H9 (cell line): Measurements from ENCODE around the gene CYP2S1. TPM values are rescaled to one million over a fixed set of nuclear protein-coding genes. Genes with fewer than 3 reads are reported as not detected.
"Not testable (repeated sequence)": the region's sequence is repeated elsewhere in the genome, so short reads cannot be mapped to it uniquely, and the experiment has no call there.

Source experiments
- DNase-seq: peaks from one replicate; pipeline ENCODE4 v3.0.0-alpha.2; 2017
- H2AFZ ChIP-seq: one replicate; pipeline ENCODE4 v1.6.1; 2013; ENCODE audit warnings: mild to moderate bottlenecking, low read length, control low read depth, moderate library complexity
- H2AK5ac ChIP-seq: 2 replicates; pipeline ENCODE4 v1.6.1; 2013; ENCODE audit warnings: low read length, control low read depth, mixed read lengths; ENCODE audit not compliant: insufficient read length
- H2BK120ac ChIP-seq: one replicate; pipeline ENCODE4 v1.6.1; 2013; ENCODE audit warnings: low read depth, mild to moderate bottlenecking, low read length, control low read depth, inconsistent platforms; ENCODE audit not compliant: poor library complexity, severe bottlenecking
- H2BK12ac ChIP-seq: 2 replicates; pipeline ENCODE4 v1.6.1; 2013; ENCODE audit warnings: low read length, control low read depth, mixed read lengths, low read depth; ENCODE audit not compliant: insufficient read length
- H2BK15ac ChIP-seq: 2 replicates; pipeline ENCODE4 v1.6.1; 2013; ENCODE audit warnings: low read depth, low read length, control low read depth
- H2BK20ac ChIP-seq: one replicate; pipeline ENCODE4 v1.6.1; 2013; ENCODE audit warnings: low read depth, mild to moderate bottlenecking, low read length, control low read depth, inconsistent platforms; ENCODE audit not compliant: poor library complexity, severe bottlenecking
- H2BK5ac ChIP-seq: 2 replicates; pipeline ENCODE4 v1.6.1; 2013; ENCODE audit warnings: low read length, control low read depth, mixed read lengths; ENCODE audit not compliant: insufficient read length
- H3K14ac ChIP-seq: 2 replicates; pipeline ENCODE4 v1.6.1; 2013; ENCODE audit warnings: low read length, control low read depth; ENCODE audit not compliant: insufficient read depth
- H3K18ac ChIP-seq: 2 replicates; pipeline ENCODE4 v1.6.1; 2013; ENCODE audit warnings: low read depth, mild to moderate bottlenecking, mixed read lengths, low read length, control low read depth; ENCODE audit not compliant: insufficient read length
- H3K23ac ChIP-seq: 2 replicates; pipeline ENCODE4 v1.6.1; 2013; ENCODE audit warnings: low read length, control low read depth, mixed read lengths, low read depth; ENCODE audit not compliant: insufficient read length
- H3K23me2 ChIP-seq: 2 replicates; pipeline ENCODE4 v1.6.1; 2013; ENCODE audit warnings: low read depth, mild to moderate bottlenecking, mixed read lengths, low read length, control low read depth; ENCODE audit not compliant: insufficient read length, poor library complexity, severe bottlenecking
- H3K27ac ChIP-seq: 2 replicates; pipeline ENCODE4 v1.5.1; 2013; ENCODE audit warnings: low read length, control low read depth, mixed read lengths, low read depth; ENCODE audit not compliant: insufficient read length
- H3K27me3 ChIP-seq: 2 replicates; pipeline ENCODE4 v1.6.1; 2013; ENCODE audit warnings: low read length, control low read depth, inconsistent platforms; ENCODE audit not compliant: insufficient read depth
- H3K4ac ChIP-seq: 2 replicates; pipeline ENCODE4 v1.6.1; 2013; ENCODE audit warnings: low read depth, mild to moderate bottlenecking, control low read depth, inconsistent platforms, low read length, moderate library complexity
- H3K4me1 ChIP-seq: 2 replicates; pipeline ENCODE4 v1.6.1; 2013; ENCODE audit warnings: low read length, control low read depth, inconsistent platforms; ENCODE audit not compliant: insufficient read depth
- H3K4me2 ChIP-seq: 2 replicates; pipeline ENCODE4 v1.6.1; 2013; ENCODE audit warnings: low read length, control low read depth, mixed read lengths; ENCODE audit not compliant: insufficient read length, insufficient read depth
- H3K56ac ChIP-seq: 2 replicates; pipeline ENCODE4 v1.6.1; 2013; ENCODE audit warnings: low read depth, mild to moderate bottlenecking, mixed read lengths, low read length, control low read depth; ENCODE audit not compliant: insufficient read length
- H3K79me1 ChIP-seq: 2 replicates; pipeline ENCODE4 v1.6.1; 2013; ENCODE audit warnings: low read depth, mild to moderate bottlenecking, moderate library complexity, low read length, control low read depth, inconsistent platforms; ENCODE audit not compliant: insufficient read depth, poor library complexity, severe bottlenecking
- H3K79me2 ChIP-seq: 2 replicates; pipeline ENCODE4 v1.6.1; 2013; ENCODE audit warnings: low read length, control low read depth, inconsistent platforms; ENCODE audit not compliant: insufficient read depth
- H3K9ac ChIP-seq: 2 replicates; pipeline ENCODE4 v1.6.1; 2013; ENCODE audit warnings: low read length, control low read depth, mixed read lengths; ENCODE audit not compliant: insufficient read length; ENCODE audit errors: extremely low read depth
- H3K9me3 ChIP-seq: one replicate; pipeline ENCODE4 v1.6.1; 2013; ENCODE audit warnings: low read depth, low read length, inconsistent platforms; ENCODE audit not compliant: control insufficient read depth
- H3T11ph ChIP-seq: one replicate; pipeline ENCODE4 v1.6.1; 2013; ENCODE audit warnings: mild to moderate bottlenecking, low read length, control low read depth, inconsistent platforms
- H4K20me1 ChIP-seq: one replicate; pipeline ENCODE4 v1.6.1; 2013; ENCODE audit not compliant: control insufficient read depth, insufficient read length, insufficient read depth
- H4K5ac ChIP-seq: 2 replicates; pipeline ENCODE4 v1.6.1; 2013; ENCODE audit warnings: low read depth, mild to moderate bottlenecking, mixed read lengths, low read length, control low read depth; ENCODE audit not compliant: insufficient read length
- H4K8ac ChIP-seq: replicated peaks from 2 replicates; pipeline ENCODE4 v1.6.1; 2013; ENCODE audit warnings: low read length, control low read depth, mixed read lengths, low read depth; ENCODE audit not compliant: insufficient read length
- H4K91ac ChIP-seq: 2 replicates; pipeline ENCODE4 v1.6.1; 2013; ENCODE audit warnings: low read depth, mild to moderate bottlenecking, moderate library complexity, mixed read lengths, low read length, control low read depth; ENCODE audit not compliant: insufficient read length
- H3K27ac Mint-ChIP-seq, 3 experiments: 2 replicates in 2 of 3; 3 replicates in 1 of 3; pipeline ENCODE4 v1.8.0; 2020 to 2021; ENCODE audit warnings: mixed read lengths in 3 of 3, mild to moderate bottlenecking in 1 of 3, moderate library complexity in 1 of 3
- H3K27me3 Mint-ChIP-seq: 2 replicates; pipeline ENCODE4 v1.8.0; 2021; ENCODE audit warnings: low read depth, mild to moderate bottlenecking, moderate library complexity, mixed read lengths
- H3K36me3 Mint-ChIP-seq, 3 experiments: 2 replicates in 2 of 3; 3 replicates in 1 of 3; pipeline ENCODE4 v1.8.0; 2020 to 2021; ENCODE audit warnings: low read depth in 3 of 3, mixed read lengths in 3 of 3; ENCODE audit not compliant: insufficient read depth in 1 of 3
- H3K4me1 Mint-ChIP-seq, 2 experiments: 2 replicates each; pipeline ENCODE4 v1.8.0; 2020; ENCODE audit warnings: mixed read lengths in 2 of 2
- H3K4me3 Mint-ChIP-seq, 2 experiments: 2 replicates in 1 of 2; 3 replicates in 1 of 2; pipeline ENCODE4 v1.8.0; 2020 to 2021; ENCODE audit warnings: mild to moderate bottlenecking in 2 of 2, mixed read lengths in 2 of 2, moderate library complexity in 1 of 2
- H3K9me3 Mint-ChIP-seq, 2 experiments: 2 replicates in 1 of 2; 3 replicates in 1 of 2; pipeline ENCODE4 v1.8.0; 2020; ENCODE audit warnings: mild to moderate bottlenecking in 2 of 2, mixed read lengths in 2 of 2, moderate library complexity in 1 of 2
- WGBS: extraction: QIAGEN DNeasy Blood & Tissue Kit; methylation state at CpG from one replicate; pipeline ENCODE4 v1.1.7; 2013; ENCODE audit warnings: missing lambda C conversion rate, low lambda C conversion rate, mixed read lengths; ENCODE audit not compliant: insufficient read length; ENCODE audit errors: extremely low coverage; 5-methylcytosine and 5-hydroxymethylcytosine counted together
- total RNA-seq: library from RNA; stranded (reverse); gene quantifications from 2 replicates; pipeline ENCODE4 v1.2.1, GENCODE V29; 2021
- TF ChIP-seq, protein P1 (sequence below): fragments of 200-600 bp; sonication (generic); conservative IDR thresholded peaks from 3 replicates; pipeline ENCODE4 v1.8.0; 2021; ENCODE audit warnings: antibody characterized with exemption, mild to moderate bottlenecking

The CYP2S1 gene
- total RNA-seq, 1 experiment from 2014 or later = 159 TPM

DNA sequence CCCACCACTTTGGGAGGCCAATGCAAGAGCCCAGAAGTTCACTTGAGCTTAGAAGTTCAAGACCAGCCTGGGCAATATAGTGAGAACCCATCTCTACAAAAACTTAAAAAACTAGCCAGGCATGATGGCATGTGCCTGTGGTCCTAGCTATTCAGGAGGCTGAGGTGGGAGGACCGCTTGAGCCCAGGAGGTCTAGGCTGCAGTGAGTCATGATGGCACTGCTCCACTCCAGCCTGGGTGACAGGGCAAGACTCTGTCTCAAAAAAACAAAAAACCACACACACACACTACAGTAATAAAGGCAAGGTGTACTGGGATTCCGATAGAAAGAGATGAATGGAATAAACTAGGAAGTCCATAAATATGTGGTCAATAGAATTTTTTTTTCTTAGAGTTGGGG, 43.2 kb upstream of the CYP2S1 start:
- Mint-ChIP-seq H3K4me1 (no peaks in the 10 kb centered on the region; a peak in 1 of 4 replicates), H3K4me3 (no peak overlapping the region), H3K27me3 (no peaks in the 10 kb centered on the region), H3K27ac (no peak overlapping the region), H3K9me3 (peaks cover 0 to 6% of the 10 kb centered on the region in 2 experiments; a peak in 2 of 5 replicates), H3K36me3 (peaks cover 0 to 4% (median 0%) of the 10 kb centered on the region in 3 experiments; a peak in 1 of 7 replicates)
- H3K4ac ChIP-seq = no peak overlapping the region
- H3K27ac ChIP-seq = no peak overlapping the region
- H2AK5ac ChIP-seq = no peak overlapping the region
- no peak overlapping the region for H2BK20ac ChIP-seq
- H3K56ac ChIP-seq = no peak overlapping the region
- WGBS = no CpG with 5 or more reads among the region's 2 CpGs
- no peak overlapping the region for H4K5ac ChIP-seq
- no peaks in the 10 kb centered on the region for H3K79me2 ChIP-seq
- H3K79me1 ChIP-seq = no peaks in the 10 kb centered on the region
- no peak overlapping the region for H3K4me2 ChIP-seq
- H4K91ac ChIP-seq = no peak overlapping the region
- H2AFZ ChIP-seq = no peak overlapping the region
- no peaks in the 10 kb centered on the region for H4K20me1 ChIP-seq
- H2BK12ac ChIP-seq = no peak overlapping the region
- H3K23ac ChIP-seq = no peak overlapping the region
- no peak overlapping the region for H3K9ac ChIP-seq
- no peak overlapping the region for H2BK15ac ChIP-seq
- DNase-seq = no peak
- no peak overlapping the region for H4K8ac ChIP-seq
- H2BK120ac ChIP-seq = no peak overlapping the region
- H3K14ac ChIP-seq = no peak overlapping the region
- no peaks in the 10 kb centered on the region for H3K4me1 ChIP-seq
- H3K18ac ChIP-seq = no peak overlapping the region
- H2BK5ac ChIP-seq = no peak overlapping the region
- no peaks in the 10 kb centered on the region for H3K27me3 ChIP-seq
- no peak overlapping the region for H3T11ph ChIP-seq
- no peaks in the 10 kb centered on the region for H3K9me3 ChIP-seq
- H3K23me2 ChIP-seq = no peaks in the 10 kb centered on the region
- TF ChIP-seq, protein P1, sequence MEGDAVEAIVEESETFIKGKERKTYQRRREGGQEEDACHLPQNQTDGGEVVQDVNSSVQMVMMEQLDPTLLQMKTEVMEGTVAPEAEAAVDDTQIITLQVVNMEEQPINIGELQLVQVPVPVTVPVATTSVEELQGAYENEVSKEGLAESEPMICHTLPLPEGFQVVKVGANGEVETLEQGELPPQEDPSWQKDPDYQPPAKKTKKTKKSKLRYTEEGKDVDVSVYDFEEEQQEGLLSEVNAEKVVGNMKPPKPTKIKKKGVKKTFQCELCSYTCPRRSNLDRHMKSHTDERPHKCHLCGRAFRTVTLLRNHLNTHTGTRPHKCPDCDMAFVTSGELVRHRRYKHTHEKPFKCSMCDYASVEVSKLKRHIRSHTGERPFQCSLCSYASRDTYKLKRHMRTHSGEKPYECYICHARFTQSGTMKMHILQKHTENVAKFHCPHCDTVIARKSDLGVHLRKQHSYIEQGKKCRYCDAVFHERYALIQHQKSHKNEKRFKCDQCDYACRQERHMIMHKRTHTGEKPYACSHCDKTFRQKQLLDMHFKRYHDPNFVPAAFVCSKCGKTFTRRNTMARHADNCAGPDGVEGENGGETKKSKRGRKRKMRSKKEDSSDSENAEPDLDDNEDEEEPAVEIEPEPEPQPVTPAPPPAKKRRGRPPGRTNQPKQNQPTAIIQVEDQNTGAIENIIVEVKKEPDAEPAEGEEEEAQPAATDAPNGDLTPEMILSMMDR = no peak

DNA sequence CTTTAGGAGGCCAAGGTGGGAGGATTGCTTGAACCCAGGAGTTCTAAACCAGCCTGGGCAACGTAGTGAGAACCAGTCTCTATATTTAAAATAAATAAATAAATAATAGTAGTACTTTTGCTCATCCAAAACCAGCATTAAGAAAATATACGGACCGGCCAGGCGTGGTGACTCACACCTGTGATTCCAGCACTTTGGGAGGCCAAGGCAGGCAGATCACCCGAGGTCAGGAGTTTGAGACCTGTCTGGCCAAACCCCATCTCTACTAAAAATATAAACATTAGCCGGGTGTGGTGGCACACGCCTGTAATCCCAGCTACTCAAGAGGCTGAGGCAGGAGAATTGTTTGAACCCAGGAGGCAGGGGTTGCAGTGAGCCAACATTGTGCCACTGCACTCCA, 42.0 kb upstream of the CYP2S1 start:
- H3K4ac ChIP-seq, H3T11ph ChIP-seq, H2BK20ac ChIP-seq, H3K4me1 ChIP-seq, H3K27me3 Mint-ChIP-seq, H3K79me2 ChIP-seq, H4K20me1 ChIP-seq, H4K8ac ChIP-seq, H3K79me1 ChIP-seq, H3K4me2 ChIP-seq, H2BK15ac ChIP-seq, H2BK5ac ChIP-seq, H3K9me3 ChIP-seq, H4K91ac ChIP-seq, H2BK120ac ChIP-seq, H2AFZ ChIP-seq, H2AK5ac ChIP-seq, H3K4me3 Mint-ChIP-seq, H3K36me3 Mint-ChIP-seq, H3K23ac ChIP-seq, H2BK12ac ChIP-seq, H3K18ac ChIP-seq, H3K9me3 Mint-ChIP-seq, H3K56ac ChIP-seq, H3K27ac Mint-ChIP-seq, H3K27me3 ChIP-seq, H4K5ac ChIP-seq, H3K9ac ChIP-seq, H3K27ac ChIP-seq, DNase-seq, H3K14ac ChIP-seq, H3K4me1 Mint-ChIP-seq, H3K23me2 ChIP-seq: not testable (repeated sequence)
- WGBS = no CpG with 5 or more reads among the region's 7 CpGs
